ENCODE results near the gene HOXA10. TPM values are rescaled to one million over a fixed set of nuclear protein-coding genes. Genes with fewer than 3 reads are reported as not detected.

HOXA10 gene
- polyA plus RNA-seq, 3 donors, result 0.09 to 3.2 (median 0.33) TPM

GRCh38 chr7:27139334-27140125 lies 34.6 kb downstream of the HOXA10 start:
- Histone ChIP-seq H3K4me2 (replicated peaks; ENCODE audit: extremely low read depth, low read length, poor library complexity, severe bottlenecking) (no peak overlapping the region), H3K27me3 (ENCODE audit: control insufficient read depth in 2 of 2, insufficient read depth in 2 of 2, low read length in 2 of 2) (peaks cover 12 to 43% of the 10 kb centered on the region in 2 donors), H2AFZ (ENCODE audit: insufficient read depth, low read depth, low read length, poor library complexity, severe bottlenecking) (no peak overlapping the region), H4K20me1 (ENCODE audit: insufficient read depth, low read length) (no peaks in the 10 kb centered on the region), H3K4me1 (ENCODE audit: control insufficient read depth in 1 of 2, insufficient read depth in 2 of 2, low read length in 2 of 2) (peaks cover 14 to 23% of the 10 kb centered on the region in 2 donors), H3K9me3 (replicated peaks in 1 of 2; ENCODE audit: control insufficient read depth in 1 of 2, insufficient read depth in 1 of 2, low read length in 2 of 2) (peaks cover 4 to 8% of the 10 kb centered on the region in 2 donors), H3K79me2 (ENCODE audit: insufficient read depth, low read length) (no peaks in the 10 kb centered on the region), H3K9ac (ENCODE audit: insufficient read depth, low read length, poor library complexity, severe bottlenecking) (no peak overlapping the region), H3K27ac (ENCODE audit: low read depth in 1 of 2, low read length in 2 of 2) (no peak overlapping the region), H3K36me3 (replicated peaks in 1 of 2; ENCODE audit: control insufficient read depth in 1 of 2, insufficient read depth in 2 of 2, low read length in 2 of 2) (no peaks in the 10 kb centered on the region), H3K4me3 (replicated peaks in 1 of 3; ENCODE audit: low read depth in 2 of 3, low read length in 3 of 3) (no peak overlapping the region)
- Mint-ChIP-seq H3K9me3 (peaks cover 3 to 22% (median 14%) of the 10 kb centered on the region in 7 donors), H3K4me1 (peaks cover 27% of the 10 kb centered on the region), H3K27me3 (ENCODE audit: low read depth in 3 of 3) (peaks cover 20 to 46% (median 26%) of the 10 kb centered on the region in 3 donors), H3K4me3 (no peak overlapping the region), H3K36me3 (peaks cover 0 to 2% of the 10 kb centered on the region in 2 donors), H3K27ac (no peak overlapping the region)
- TF ChIP-seq CTCF (IDR thresholded peaks at IDR 0.05), result no peak
- 95% methylated on average over 53 of the region's 53 CpGs for WGBS (ENCODE audit: insufficient coverage)
- intact Hi-C loops (cut with micrococcal nuclease), result loop anchor here in 1 of 2 donors (5.0 kb wide), 1 partner anchor 277 kb away; the partner anchor contains the start of gene SKAP2
- DNase-seq, result no peak

GRCh38 chr7:27138985-27139333 lies 35.2 kb downstream of the HOXA10 start:
- no peak for TF ChIP-seq CTCF (IDR thresholded peaks at IDR 0.05)
- Mint-ChIP-seq H3K27me3 (ENCODE audit: low read depth in 3 of 3) (peaks cover 17 to 40% (median 20%) of the 10 kb centered on the region in 3 donors), H3K27ac (no peak overlapping the region), H3K36me3 (peaks cover 0 to 2% of the 10 kb centered on the region in 2 donors), H3K9me3 (peaks cover 3 to 16% (median 9%) of the 10 kb centered on the region in 7 donors), H3K4me1 (peaks cover 33% of the 10 kb centered on the region), H3K4me3 (no peak overlapping the region)
- Histone ChIP-seq H3K4me2 (replicated peaks; ENCODE audit: extremely low read depth, low read length, poor library complexity, severe bottlenecking) (no peak overlapping the region), H4K20me1 (ENCODE audit: insufficient read depth, low read length) (no peaks in the 10 kb centered on the region), H3K9me3 (replicated peaks in 1 of 2; ENCODE audit: control insufficient read depth in 1 of 2, insufficient read depth in 1 of 2, low read length in 2 of 2) (peaks cover 0 to 3% of the 10 kb centered on the region in 2 donors), H3K9ac (ENCODE audit: insufficient read depth, low read length, poor library complexity, severe bottlenecking) (no peak overlapping the region), H3K4me3 (replicated peaks in 1 of 3; ENCODE audit: low read depth in 2 of 3, low read length in 3 of 3) (no peak overlapping the region), H3K27me3 (ENCODE audit: control insufficient read depth in 2 of 2, insufficient read depth in 2 of 2, low read length in 2 of 2) (peaks cover 12 to 37% of the 10 kb centered on the region in 2 donors), H3K36me3 (replicated peaks in 1 of 2; ENCODE audit: control insufficient read depth in 1 of 2, insufficient read depth in 2 of 2, low read length in 2 of 2) (no peaks in the 10 kb centered on the region), H3K27ac (ENCODE audit: low read depth in 1 of 2, low read length in 2 of 2) (no peak overlapping the region), H2AFZ (ENCODE audit: insufficient read depth, low read depth, low read length, poor library complexity, severe bottlenecking) (no peak overlapping the region), H3K79me2 (ENCODE audit: insufficient read depth, low read length) (no peaks in the 10 kb centered on the region), H3K4me1 (ENCODE audit: control insufficient read depth in 1 of 2, insufficient read depth in 2 of 2, low read length in 2 of 2) (peaks cover 16 to 28% of the 10 kb centered on the region in 2 donors)
- 91% methylated on average over 7 of the region's 11 CpGs for WGBS (ENCODE audit: insufficient coverage)
- intact Hi-C loops (cut with micrococcal nuclease), result no loop called here
- DNase-seq, result no peak

All from CD14-positive monocyte (primary cell).